ENCODE data around the gene LSM14B. TPM values are rescaled to one million over a fixed set of nuclear protein-coding genes. Genes with fewer than 3 reads are reported as not detected.

The LSM14B gene
- total RNA-seq, 1 experiment from 2014 or later, result 51.8 TPM

DNA sequence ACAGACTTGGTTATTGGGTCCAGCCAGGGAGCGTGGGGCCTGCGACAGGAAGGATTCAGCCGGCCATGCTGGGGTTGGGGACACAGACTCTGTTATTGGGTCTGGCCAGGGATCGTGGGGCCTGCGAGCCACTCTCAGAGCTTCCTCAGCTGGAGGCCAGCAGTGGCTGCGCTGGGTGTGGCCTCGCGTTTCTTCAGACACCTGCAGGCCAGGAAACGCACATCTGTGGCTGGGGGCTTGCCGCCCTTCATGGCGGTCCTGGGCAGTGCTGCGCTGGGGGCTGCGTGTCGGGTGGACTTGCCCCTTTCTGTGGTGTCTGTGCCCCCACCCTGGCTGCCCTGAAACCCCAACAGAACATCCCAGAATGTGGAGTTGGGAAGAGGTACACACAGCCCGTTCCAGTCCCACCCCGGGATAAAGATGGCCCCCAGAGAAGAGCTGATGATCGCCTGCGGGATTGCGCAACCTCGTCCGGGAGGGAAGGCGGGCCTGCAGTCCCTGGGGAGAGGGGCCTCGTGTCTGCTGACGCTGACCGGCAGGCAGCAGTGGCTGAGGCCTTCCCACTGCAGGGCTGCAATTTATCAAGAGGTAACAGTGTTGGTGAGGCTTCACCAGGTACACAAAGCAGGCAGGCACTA, 43.6 kb downstream of the LSM14B start:
- ChIA-PET CTCF (no interaction called here), POLR2A (ENCODE audit: unreplicated experiment) (no interaction called here)
- BruUV-seq (replicated peaks), result no TSS peak

DNA sequence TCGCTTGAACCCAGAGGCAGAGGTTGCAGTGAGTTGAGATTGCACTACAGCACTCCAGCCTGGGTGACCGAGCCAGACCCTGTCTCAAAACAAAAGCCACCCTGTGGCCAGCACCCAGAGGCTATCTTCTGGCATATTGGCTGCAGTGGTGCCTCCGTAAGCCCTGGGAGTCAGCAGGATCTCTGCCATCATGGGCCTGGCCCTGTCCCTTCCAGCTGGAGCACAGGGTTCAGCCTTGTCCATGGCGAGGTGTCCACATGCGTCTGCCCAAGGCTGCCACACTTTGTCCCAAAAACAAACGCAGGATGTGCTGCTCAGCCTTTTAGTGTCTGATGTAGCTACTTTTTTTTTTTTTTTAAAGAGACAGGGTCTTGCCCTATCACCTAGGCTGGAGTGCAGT, 45.2 kb downstream of the LSM14B start:
- CTCF ChIA-PET, result no interaction called here
- Histone ChIP-seq H2AFZ (ENCODE audit: low read length) (no peak overlapping the region), H3F3A (ENCODE audit: low read length, unreplicated experiment) (no peaks in the 10 kb centered on the region), H3K9me3 (ENCODE audit: low read length) (no peaks in the 10 kb centered on the region), H3K27ac (ENCODE audit: low read length) (no peak overlapping the region), H3K4me1 (ENCODE audit: insufficient read depth, low read length) (no peaks in the 10 kb centered on the region), H3K4me3 (ENCODE audit: low read length) (no peak overlapping the region), H4K20me1 (ENCODE audit: low read length) (no peaks in the 10 kb centered on the region), H3K79me2 (ENCODE audit: low read length) (no peaks in the 10 kb centered on the region), H3K36me3 (ENCODE audit: low read depth, low read length) (peaks cover 20% of the 10 kb centered on the region), H3K9me2 (replicated peaks; ENCODE audit: low read length) (no peaks in the 10 kb centered on the region), H3K9ac (ENCODE audit: low read length) (no peak overlapping the region), H3K27me3 (ENCODE audit: low read length) (no peaks in the 10 kb centered on the region), H3K4me2 (ENCODE audit: low read length) (no peak overlapping the region)
- POLR2A ChIA-PET (ENCODE audit: unreplicated experiment), result no interaction called here
- intact Hi-C loops (cut with micrococcal nuclease), result no loop called here
- TF ChIP-seq, protein P1, sequence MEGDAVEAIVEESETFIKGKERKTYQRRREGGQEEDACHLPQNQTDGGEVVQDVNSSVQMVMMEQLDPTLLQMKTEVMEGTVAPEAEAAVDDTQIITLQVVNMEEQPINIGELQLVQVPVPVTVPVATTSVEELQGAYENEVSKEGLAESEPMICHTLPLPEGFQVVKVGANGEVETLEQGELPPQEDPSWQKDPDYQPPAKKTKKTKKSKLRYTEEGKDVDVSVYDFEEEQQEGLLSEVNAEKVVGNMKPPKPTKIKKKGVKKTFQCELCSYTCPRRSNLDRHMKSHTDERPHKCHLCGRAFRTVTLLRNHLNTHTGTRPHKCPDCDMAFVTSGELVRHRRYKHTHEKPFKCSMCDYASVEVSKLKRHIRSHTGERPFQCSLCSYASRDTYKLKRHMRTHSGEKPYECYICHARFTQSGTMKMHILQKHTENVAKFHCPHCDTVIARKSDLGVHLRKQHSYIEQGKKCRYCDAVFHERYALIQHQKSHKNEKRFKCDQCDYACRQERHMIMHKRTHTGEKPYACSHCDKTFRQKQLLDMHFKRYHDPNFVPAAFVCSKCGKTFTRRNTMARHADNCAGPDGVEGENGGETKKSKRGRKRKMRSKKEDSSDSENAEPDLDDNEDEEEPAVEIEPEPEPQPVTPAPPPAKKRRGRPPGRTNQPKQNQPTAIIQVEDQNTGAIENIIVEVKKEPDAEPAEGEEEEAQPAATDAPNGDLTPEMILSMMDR (conservative IDR thresholded peaks at IDR 0.05; ENCODE audit: low read depth, low read length), result no peak
- TF ChIP-seq EZH2phosphoT487 (IDR thresholded peaks at IDR 0.05; ENCODE audit: borderline replicate concordance, low read length) (no peak), EZH2 (IDR thresholded peaks at IDR 0.05; ENCODE audit: low read length, unreplicated experiment) (no peak)
- no TSS peak for BruUV-seq (replicated peaks)
- ATAC-seq (no peak), DNase-seq (no peak)

More for the DNA sequence above, 43.6 kb downstream of the LSM14B start:
- H3K27ac ChIP-seq (ENCODE audit: low read length), result no peak overlapping the region
- peaks cover 29% of the 10 kb centered on the region for H3K36me3 ChIP-seq (ENCODE audit: low read depth, low read length)
- intact Hi-C loops (cut with micrococcal nuclease), result no loop called here
- no peaks in the 10 kb centered on the region for H4K20me1 ChIP-seq (ENCODE audit: low read length)
- DNase-seq, result no peak
- no peak for ATAC-seq
- H2AFZ ChIP-seq (ENCODE audit: low read length), result no peak overlapping the region
- no peak overlapping the region for H3K4me2 ChIP-seq (ENCODE audit: low read length)
- no peaks in the 10 kb centered on the region for H3K9me2 ChIP-seq (replicated peaks; ENCODE audit: low read length)
- no peaks in the 10 kb centered on the region for H3F3A ChIP-seq (ENCODE audit: low read length, unreplicated experiment)
- H3K9ac ChIP-seq (ENCODE audit: low read length), result no peak overlapping the region
- peaks cover 7% of the 10 kb centered on the region; the same call in 1 of the 2 replicates for H3K4me1 ChIP-seq (ENCODE audit: insufficient read depth, low read length)
- H3K4me3 ChIP-seq (ENCODE audit: low read length), result no peak overlapping the region
- H3K79me2 ChIP-seq (ENCODE audit: low read length), result no peaks in the 10 kb centered on the region
- no peaks in the 10 kb centered on the region for H3K9me3 ChIP-seq (ENCODE audit: low read length)
- H3K27me3 ChIP-seq (ENCODE audit: low read length), result no peaks in the 10 kb centered on the region
- no peak for TF ChIP-seq EZH2 (IDR thresholded peaks at IDR 0.05; ENCODE audit: low read length, unreplicated experiment)
- TF ChIP-seq EZH2phosphoT487 (IDR thresholded peaks at IDR 0.05; ENCODE audit: borderline replicate concordance, low read length), result no peak
- TF ChIP-seq, protein P1 (conservative IDR thresholded peaks at IDR 0.05; ENCODE audit: low read depth, low read length), result no peak

DNA sequence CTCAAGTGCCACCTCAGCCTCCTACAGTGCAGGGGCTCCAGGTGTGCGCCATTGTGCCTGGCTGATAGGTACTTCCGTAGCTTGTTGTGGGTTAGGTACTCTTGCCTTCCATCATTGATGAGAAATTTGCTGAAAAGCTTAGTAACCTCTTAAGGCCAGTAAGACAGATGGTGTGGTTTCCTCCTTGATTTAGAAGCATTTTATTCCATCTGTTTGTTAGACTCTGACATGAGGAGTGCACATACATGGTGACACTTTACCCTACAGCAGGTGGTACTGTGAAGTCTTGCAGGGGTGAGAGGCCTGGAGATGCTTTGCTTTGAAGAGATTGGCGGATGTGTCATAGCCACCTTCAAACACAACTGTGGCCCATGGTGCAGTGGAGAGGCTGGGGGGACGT, 45.8 kb downstream of the LSM14B start:
- H3K27me3 ChIP-seq (ENCODE audit: low read length), result no peaks in the 10 kb centered on the region
- DNase-seq (no peak), ATAC-seq (no peak)
- H2AFZ ChIP-seq (ENCODE audit: low read length), result no peak overlapping the region
- no peaks in the 10 kb centered on the region for H4K20me1 ChIP-seq (ENCODE audit: low read length)
- no peaks in the 10 kb centered on the region for H3K9me2 ChIP-seq (replicated peaks; ENCODE audit: low read length)
- CTCF ChIA-PET, result no interaction called here
- no peaks in the 10 kb centered on the region for H3K79me2 ChIP-seq (ENCODE audit: low read length)
- H3K9me3 ChIP-seq (ENCODE audit: low read length), result no peaks in the 10 kb centered on the region
- peaks cover 20% of the 10 kb centered on the region for H3K36me3 ChIP-seq (ENCODE audit: low read depth, low read length)
- H3K4me2 ChIP-seq (ENCODE audit: low read length), result no peak overlapping the region
- H3K4me1 ChIP-seq (ENCODE audit: insufficient read depth, low read length), result no peaks in the 10 kb centered on the region
- H3K4me3 ChIP-seq (ENCODE audit: low read length), result no peak overlapping the region
- TF ChIP-seq EZH2 (IDR thresholded peaks at IDR 0.05; ENCODE audit: low read length, unreplicated experiment) (no peak), EZH2phosphoT487 (IDR thresholded peaks at IDR 0.05; ENCODE audit: borderline replicate concordance, low read length) (no peak)
- TF ChIP-seq, protein P1 (conservative IDR thresholded peaks at IDR 0.05; ENCODE audit: low read depth, low read length), result no peak
- H3K27ac ChIP-seq (ENCODE audit: low read length), result no peak overlapping the region
- BruUV-seq (replicated peaks), result no TSS peak
- POLR2A ChIA-PET (ENCODE audit: unreplicated experiment), result no interaction called here
- H3F3A ChIP-seq (ENCODE audit: low read length, unreplicated experiment), result no peaks in the 10 kb centered on the region
- H3K9ac ChIP-seq (ENCODE audit: low read length), result no peak overlapping the region
- intact Hi-C loops (cut with micrococcal nuclease), result no loop called here
